IMR-90 (cell line): Measurements from ENCODE around the gene PHF19.

Source experiments
- RAD21 ChIP-seq: IDR thresholded peaks from 2 replicates; pipeline ENCODE4 v1.6.1; 2012; ENCODE audit warnings: low read length, improper control_type of control experiment
- TF ChIP-seq, protein P1 (sequence below): conservative IDR thresholded peaks from 2 replicates; pipeline ENCODE4 v1.5.1; 2012; ENCODE audit warnings: mild to moderate bottlenecking, low read depth, low read length, improper control_type of control experiment

DNA sequence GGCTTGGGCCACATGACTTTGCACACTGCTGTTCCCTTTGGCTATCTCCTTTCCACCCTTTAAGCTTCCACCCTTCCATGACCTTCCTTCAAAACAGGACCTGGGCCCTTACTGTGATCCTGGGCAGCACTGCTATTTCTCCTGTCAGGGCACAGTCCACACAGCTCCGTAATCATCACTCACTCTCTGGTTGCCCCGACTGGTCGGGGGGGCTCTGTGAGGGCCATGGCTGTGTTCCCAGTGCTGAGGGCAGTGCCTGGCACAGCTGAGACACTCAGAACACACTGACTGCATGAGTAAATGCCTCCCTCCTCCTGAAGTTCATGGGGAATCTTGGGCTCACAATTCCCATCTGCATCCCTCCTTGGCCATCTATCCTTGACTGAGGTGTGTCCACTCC is 37.4 kb upstream of the PHF19 start:
- TF ChIP-seq, protein P1, sequence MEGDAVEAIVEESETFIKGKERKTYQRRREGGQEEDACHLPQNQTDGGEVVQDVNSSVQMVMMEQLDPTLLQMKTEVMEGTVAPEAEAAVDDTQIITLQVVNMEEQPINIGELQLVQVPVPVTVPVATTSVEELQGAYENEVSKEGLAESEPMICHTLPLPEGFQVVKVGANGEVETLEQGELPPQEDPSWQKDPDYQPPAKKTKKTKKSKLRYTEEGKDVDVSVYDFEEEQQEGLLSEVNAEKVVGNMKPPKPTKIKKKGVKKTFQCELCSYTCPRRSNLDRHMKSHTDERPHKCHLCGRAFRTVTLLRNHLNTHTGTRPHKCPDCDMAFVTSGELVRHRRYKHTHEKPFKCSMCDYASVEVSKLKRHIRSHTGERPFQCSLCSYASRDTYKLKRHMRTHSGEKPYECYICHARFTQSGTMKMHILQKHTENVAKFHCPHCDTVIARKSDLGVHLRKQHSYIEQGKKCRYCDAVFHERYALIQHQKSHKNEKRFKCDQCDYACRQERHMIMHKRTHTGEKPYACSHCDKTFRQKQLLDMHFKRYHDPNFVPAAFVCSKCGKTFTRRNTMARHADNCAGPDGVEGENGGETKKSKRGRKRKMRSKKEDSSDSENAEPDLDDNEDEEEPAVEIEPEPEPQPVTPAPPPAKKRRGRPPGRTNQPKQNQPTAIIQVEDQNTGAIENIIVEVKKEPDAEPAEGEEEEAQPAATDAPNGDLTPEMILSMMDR = no peak
- TF ChIP-seq RAD21 = no peak
